ENCODE measurements around the gene STX16.

- TF ChIP-seq POLR2A (IDR thresholded peaks at IDR 0.05) (no peak), POLR2AphosphoS5 (IDR thresholded peaks at IDR 0.05) (no peak)
Measured at GRCh38 chr20:58614984-58615760, 35.9 kb upstream of the STX16 start.

Measured in sigmoid colon (tissue), 4 donors.